Keratinocyte (primary cell): ENCODE results near the gene ZNF778. TPM values are rescaled to one million over a fixed set of nuclear protein-coding genes. Genes with fewer than 3 reads are reported as not detected.

Experiments
- DNase-seq: peaks from one replicate; pipeline ENCODE4 v3.0.0-alpha.2; 2011; ENCODE audit warnings: low read depth, missing footprints, low spot score
- FAIRE-seq: peaks from 2 replicates; lab custom pipeline; 2011; peaks lifted over from hg19 to GRCh38; lab: Jason Lieb, UNC
- H2AFZ ChIP-seq: 2 replicates; pipeline ENCODE4 v1.6.0; 2012; ENCODE audit warnings: low read length, control low read depth, inconsistent platforms; ENCODE audit not compliant: control insufficient read depth
- H3K27ac ChIP-seq: 2 replicates; pipeline ENCODE4 v1.5.1; 2011; ENCODE audit warnings: low read length; ENCODE audit not compliant: control insufficient read depth, insufficient read depth
- H3K27me3 ChIP-seq: 3 replicates; pipeline ENCODE4 v1.6.0; 2011; ENCODE audit warnings: low read length; ENCODE audit not compliant: control insufficient read depth, insufficient read depth; ENCODE audit errors: extremely low read depth
- H3K36me3 ChIP-seq, 2 experiments: 2 replicates in 1 of 2; 3 replicates in 1 of 2; pipeline ENCODE4 v1.5.1; 2011; ENCODE audit warnings: low read length in 2 of 2, mild to moderate bottlenecking in 1 of 2; ENCODE audit not compliant: control insufficient read depth in 2 of 2, insufficient read depth in 2 of 2; ENCODE audit errors: extremely low read depth in 1 of 2
- H3K4me1 ChIP-seq: 3 replicates; pipeline ENCODE4 v1.5.1; 2011; ENCODE audit warnings: low read length; ENCODE audit not compliant: control insufficient read depth, insufficient read depth; ENCODE audit errors: extremely low read depth
- H3K4me2 ChIP-seq: 3 replicates; pipeline ENCODE4 v1.6.0; 2011; ENCODE audit warnings: low read depth, low read length; ENCODE audit not compliant: control insufficient read depth, insufficient read depth; ENCODE audit errors: extremely low read depth
- H3K4me3 ChIP-seq, 3 experiments: fragments of 200-600 bp in 1 of 3; sonication (generic) in 1 of 3; 2 replicates in 2 of 3; 3 replicates in 1 of 3; pipeline ENCODE4 v1.5.1; 2011 to 2016; ENCODE audit warnings: low read length in 3 of 3, mild to moderate bottlenecking in 3 of 3, control low read depth in 2 of 3, inconsistent platforms in 1 of 3, low read depth in 1 of 3, mixed read lengths in 1 of 3, mixed run types in 1 of 3, moderate library complexity in 1 of 3; ENCODE audit not compliant: control insufficient read depth in 2 of 3, insufficient read depth in 2 of 3; ENCODE audit errors: extremely low read depth in 1 of 3
- H3K79me2 ChIP-seq: 2 replicates; pipeline ENCODE4 v1.6.0; 2012; ENCODE audit warnings: low read length; ENCODE audit not compliant: control insufficient read depth, insufficient read depth
- H3K9ac ChIP-seq: 3 replicates; pipeline ENCODE4 v1.6.0; 2011; ENCODE audit warnings: low read length; ENCODE audit not compliant: control insufficient read depth, insufficient read depth; ENCODE audit errors: extremely low read depth
- H3K9me1 ChIP-seq: 3 replicates; pipeline ENCODE4 v1.6.0; 2011; ENCODE audit warnings: low read length; ENCODE audit not compliant: control insufficient read depth, insufficient read depth; ENCODE audit errors: extremely low read depth
- H3K9me3 ChIP-seq: 2 replicates; pipeline ENCODE4 v1.5.1; 2012; ENCODE audit warnings: low read depth, low read length; ENCODE audit not compliant: control insufficient read depth
- H4K20me1 ChIP-seq: 3 replicates; pipeline ENCODE4 v1.6.0; 2011; ENCODE audit warnings: low read length; ENCODE audit not compliant: control insufficient read depth, insufficient read depth; ENCODE audit errors: extremely low read depth
- EZH2 ChIP-seq: IDR thresholded peaks from one replicate; pipeline ENCODE4 v1.6.1; 2012; ENCODE audit warnings: inconsistent platforms, mild to moderate bottlenecking, low read length, moderate library complexity
- dilution Hi-C: fragments of 300-500 bp; cut with MboI; formaldehyde crosslinking; loops from one replicate; pipeline ENCODE4 v1.7.0; 2020; ENCODE audit warnings: low sequenced_read_pairs; ENCODE audit not compliant: extremely low pct_ligation_motif_present
- polyA plus RNA-seq, 5 experiments: library from polyadenylated mRNA; depleted of rRNA in 3 of 5; stranded (reverse) in 3 of 5; stranded (forward) in 1 of 5; unstranded in 1 of 5; fragments of >200 nt; gene quantifications; 1 replicate in 1 of 5; 2 replicates in 3 of 5; 3 replicates in 1 of 5; pipeline versions ENCODE4 v1.2.1 to v1.2.3, GENCODE V29; 2011 to 2012; ENCODE audit warnings: missing spikeins in 2 of 5, low read depth in 1 of 5, low replicate concordance in 1 of 5
- TF ChIP-seq, protein P1 (sequence below), 3 experiments: IDR thresholded peaks in 1 of 3; conservative IDR thresholded peaks in 1 of 3; optimal IDR thresholded peaks in 1 of 3; 2 replicates in 2 of 3; 3 replicates in 1 of 3; pipeline versions ENCODE3 to v1.5.1; 2011; ENCODE audit warnings: low read length in 3 of 3, mild to moderate bottlenecking in 3 of 3, moderate library complexity in 2 of 3, control low read depth in 1 of 3, inconsistent platforms in 1 of 3; ENCODE audit not compliant: insufficient read depth in 2 of 3; ENCODE audit errors: extremely low read depth in 1 of 3

Gene ZNF778
- polyA plus RNA-seq, 1 donor (not counting 4 experiments of a cell fraction or from before 2014, with no cell fraction given): 6.2 TPM

DNA sequence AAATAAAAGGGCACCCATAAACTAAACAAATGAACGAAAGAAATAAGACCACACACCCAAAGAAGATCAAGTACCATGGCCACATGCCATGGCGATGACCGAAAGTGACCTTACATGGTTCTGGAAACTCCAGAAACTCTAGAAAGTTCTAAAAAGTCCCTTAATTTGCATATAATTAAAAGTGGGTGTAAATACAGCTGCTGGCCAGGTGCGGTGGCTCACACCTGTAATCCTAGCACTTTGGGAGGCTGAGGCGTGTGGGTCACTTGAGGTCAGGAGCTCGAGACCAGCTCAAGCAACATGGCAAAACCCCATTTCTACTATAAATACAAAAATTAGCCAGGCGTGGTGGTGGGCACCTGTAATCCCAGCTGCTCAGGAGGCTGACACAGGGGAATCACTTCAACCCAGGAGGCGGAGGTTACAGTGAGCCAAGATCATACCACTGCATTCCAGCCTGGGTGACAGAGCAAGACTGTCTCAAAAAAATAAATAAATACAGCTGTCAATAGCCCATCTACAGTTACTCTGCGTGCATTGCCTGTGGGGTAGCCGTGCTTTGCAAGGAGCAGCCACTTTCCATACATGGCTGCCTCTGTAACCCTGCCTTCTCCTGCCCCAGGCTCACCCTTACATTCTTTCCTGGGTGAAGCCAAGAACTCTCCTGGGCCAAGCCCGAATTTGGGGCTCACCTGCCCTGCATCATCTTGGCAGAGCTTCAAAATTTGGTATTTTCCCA is 7.2 kb upstream of the ZNF778 start:
- Histone ChIP-seq H4K20me1 (no peaks in the 10 kb centered on the region), H2AFZ (no peak overlapping the region), H3K9ac (no peak overlapping the region), H3K27me3 (no peaks in the 10 kb centered on the region), H3K9me3 (no peaks in the 10 kb centered on the region), H3K36me3 (no peaks in the 10 kb centered on the region), H3K9me1 (no peaks in the 10 kb centered on the region), H3K4me1 (no peaks in the 10 kb centered on the region), H3K27ac (no peak overlapping the region), H3K79me2 (no peaks in the 10 kb centered on the region), H3K4me2 (no peak overlapping the region), H3K4me3 (no peak overlapping the region)
- TF ChIP-seq EZH2: no peak
- TF ChIP-seq, protein P1, sequence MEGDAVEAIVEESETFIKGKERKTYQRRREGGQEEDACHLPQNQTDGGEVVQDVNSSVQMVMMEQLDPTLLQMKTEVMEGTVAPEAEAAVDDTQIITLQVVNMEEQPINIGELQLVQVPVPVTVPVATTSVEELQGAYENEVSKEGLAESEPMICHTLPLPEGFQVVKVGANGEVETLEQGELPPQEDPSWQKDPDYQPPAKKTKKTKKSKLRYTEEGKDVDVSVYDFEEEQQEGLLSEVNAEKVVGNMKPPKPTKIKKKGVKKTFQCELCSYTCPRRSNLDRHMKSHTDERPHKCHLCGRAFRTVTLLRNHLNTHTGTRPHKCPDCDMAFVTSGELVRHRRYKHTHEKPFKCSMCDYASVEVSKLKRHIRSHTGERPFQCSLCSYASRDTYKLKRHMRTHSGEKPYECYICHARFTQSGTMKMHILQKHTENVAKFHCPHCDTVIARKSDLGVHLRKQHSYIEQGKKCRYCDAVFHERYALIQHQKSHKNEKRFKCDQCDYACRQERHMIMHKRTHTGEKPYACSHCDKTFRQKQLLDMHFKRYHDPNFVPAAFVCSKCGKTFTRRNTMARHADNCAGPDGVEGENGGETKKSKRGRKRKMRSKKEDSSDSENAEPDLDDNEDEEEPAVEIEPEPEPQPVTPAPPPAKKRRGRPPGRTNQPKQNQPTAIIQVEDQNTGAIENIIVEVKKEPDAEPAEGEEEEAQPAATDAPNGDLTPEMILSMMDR (optimal IDR thresholded peaks at IDR 0.05 in 1 of 3, IDR thresholded peaks at IDR 0.05 in 1 of 3, conservative IDR thresholded peaks at IDR 0.05 in 1 of 3; ENCODE audit: extremely low read depth in 1 of 3, insufficient read depth in 2 of 3, low read length in 3 of 3): no peak
- no peak for FAIRE-seq
- DNase-seq: no peak
- dilution Hi-C loops: no loop called here

DNA sequence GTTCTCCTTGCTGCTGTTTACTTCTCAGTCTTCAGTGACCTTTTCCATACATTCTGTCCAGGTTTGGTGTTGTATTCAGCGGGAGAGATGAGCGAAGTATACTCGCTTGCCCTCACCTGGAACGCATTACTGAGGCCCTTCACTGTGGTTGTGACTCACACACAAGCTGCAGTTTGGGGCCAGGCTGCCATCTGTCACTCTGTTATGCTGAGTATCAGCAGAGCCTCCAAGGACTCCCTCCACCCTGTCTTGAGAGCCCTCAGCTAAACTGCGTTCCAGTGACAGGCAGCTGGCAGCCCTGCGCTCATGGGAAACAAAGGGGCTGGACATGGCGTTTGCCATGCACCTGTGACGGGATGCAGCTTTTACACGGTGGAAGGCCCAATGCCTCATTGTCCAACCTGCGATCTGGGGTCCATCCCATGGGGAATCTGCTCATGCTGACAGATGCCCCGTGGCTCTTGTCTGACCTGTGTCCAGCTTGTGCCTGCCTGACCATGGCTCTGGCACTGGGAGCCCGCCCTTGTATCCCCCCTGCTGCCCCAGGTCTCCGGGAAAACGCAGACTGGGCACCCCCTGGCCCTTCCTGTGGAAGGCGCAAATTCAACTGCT is 6.5 kb upstream of the ZNF778 start:
- no peak overlapping the region for H3K9ac ChIP-seq
- no peaks in the 10 kb centered on the region for H3K36me3 ChIP-seq
- dilution Hi-C loops: no loop called here
- TF ChIP-seq EZH2: no peak
- TF ChIP-seq, protein P1 (optimal IDR thresholded peaks at IDR 0.05 in 1 of 3, IDR thresholded peaks at IDR 0.05 in 1 of 3, conservative IDR thresholded peaks at IDR 0.05 in 1 of 3; ENCODE audit: extremely low read depth in 1 of 3, insufficient read depth in 2 of 3, low read length in 3 of 3): no peak
- H3K4me3 ChIP-seq: no peak overlapping the region
- no peak overlapping the region for H3K27ac ChIP-seq
- no peak overlapping the region for H3K4me2 ChIP-seq
- no peaks in the 10 kb centered on the region for H3K79me2 ChIP-seq
- FAIRE-seq: no peak
- no peak for DNase-seq
- no peaks in the 10 kb centered on the region for H3K9me3 ChIP-seq
- H3K27me3 ChIP-seq: no peaks in the 10 kb centered on the region
- H2AFZ ChIP-seq: no peak overlapping the region
- H3K4me1 ChIP-seq: no peaks in the 10 kb centered on the region
- no peaks in the 10 kb centered on the region for H3K9me1 ChIP-seq
- H4K20me1 ChIP-seq: no peaks in the 10 kb centered on the region
